Right cardiac atrium (tissue), 5 donors: ENCODE results near the gene AUP1. TPM values are rescaled to one million over a fixed set of nuclear protein-coding genes. Genes with fewer than 3 reads are reported as not detected.
A peak's percentile ranks its signal among the peaks of the same experiment; 100 is the strongest.

Experiments used
- ATAC-seq, 2 donors: fragments of 200-7000 bp; cut with Tn5 transposase; one replicate each; pipeline versions ENCODE4 v1.8.0 to v1.9.1; 2020; ENCODE audit warnings: moderate library complexity in 2 of 2, mild to moderate bottlenecking in 1 of 2
- DNase-seq, 3 donors: peaks; one replicate each; pipeline ENCODE4 v3.0.0-alpha.2; 2020
- H3K27ac ChIP-seq: one replicate; pipeline ENCODE4 v1.5.1; 2013; ENCODE audit warnings: mild to moderate bottlenecking, low read length, control low read depth, moderate library complexity
- H3K27me3 ChIP-seq: one replicate; pipeline ENCODE4 v1.6.1; 2013; ENCODE audit not compliant: control insufficient read depth, insufficient read depth
- H3K4me1 ChIP-seq: one replicate; pipeline ENCODE4 v1.6.1; 2013; ENCODE audit warnings: low read length; ENCODE audit not compliant: control insufficient read depth, insufficient read depth
- H3K4me3 ChIP-seq: one replicate; pipeline ENCODE4 v1.5.1; 2013; ENCODE audit warnings: low read length, control low read depth
- H3K9me3 ChIP-seq: one replicate; pipeline ENCODE4 v1.6.1; 2013; ENCODE audit warnings: low read length; ENCODE audit not compliant: control insufficient read depth
- WGBS: extraction: QIAGEN DNeasy Blood & Tissue Kit; methylation state at CpG from one replicate; pipeline ENCODE4 v1.1.7; 2013; 5-methylcytosine and 5-hydroxymethylcytosine counted together
- intact Hi-C, 4 donors: fragments of 100-400 bp; cut with DNase I; formaldehyde crosslinking; loops; one replicate each; pipeline versions ENCODE4 v1.11.0 to v1.14.0; 2022 to 2023
- polyA plus RNA-seq: library from polyadenylated mRNA; stranded (reverse); fragments of 200-250 nt; gene quantifications from one replicate; pipeline ENCODE4 v1.2.3, GENCODE V29; 2013
- total RNA-seq, 4 donors: library from RNA; stranded (reverse); fragmentation: NEBNext Ultra II Directional; extraction: Animal tissue kit (Norgen Biotek cat#: 25700); gene quantifications; one replicate each; pipeline ENCODE4 v1.2.1, GENCODE V29; 2021
- donor health status: healthy with polysubstance abuse.
- donor health status: DM: no; HTN: yes; CAD: no.
- donor health status: DM: no; HTN: no; CAD: no.
- donor health status: DM: no; HTN: yes; CAD: no; lungs with severe emphysema.
- donor health status: DM: yes; HTN: yes; CAD: no.

Gene AUP1
- total and polyA plus RNA-seq, 5 donors: 52.3 to 75.3 (median 63.6) TPM

DNA sequence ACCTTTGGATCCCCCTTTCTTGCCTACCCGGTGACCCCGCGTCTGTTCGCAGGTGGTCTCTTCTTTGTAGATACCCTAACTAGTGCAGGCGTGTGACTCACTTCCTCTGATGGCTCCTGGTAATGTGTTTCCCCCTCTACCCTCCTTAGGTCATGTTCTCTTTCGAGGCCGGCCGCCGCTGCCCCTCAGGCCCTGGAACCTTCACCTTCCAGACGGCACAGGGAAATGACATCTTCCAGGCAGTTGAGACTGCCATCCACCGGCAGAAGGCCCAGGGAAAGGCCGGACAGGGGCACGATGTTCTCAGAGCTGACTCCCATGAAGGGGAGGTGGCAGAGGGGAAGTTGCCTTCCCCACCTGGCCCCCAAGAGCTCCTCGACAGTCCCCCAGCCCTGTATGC, 26.7 kb upstream of the AUP1 start:
- no peak overlapping the region for H3K27ac ChIP-seq
- intact Hi-C loops: no loop called here
- H3K4me1 ChIP-seq: no peaks in the 10 kb centered on the region
- ATAC-seq (no peak), DNase-seq (no peak)
- H3K27me3 ChIP-seq: no peaks in the 10 kb centered on the region
- no peak overlapping the region for H3K4me3 ChIP-seq
- H3K9me3 ChIP-seq: no peaks in the 10 kb centered on the region
- WGBS: 84% methylated on average over 14 of the region's 14 CpGs

DNA sequence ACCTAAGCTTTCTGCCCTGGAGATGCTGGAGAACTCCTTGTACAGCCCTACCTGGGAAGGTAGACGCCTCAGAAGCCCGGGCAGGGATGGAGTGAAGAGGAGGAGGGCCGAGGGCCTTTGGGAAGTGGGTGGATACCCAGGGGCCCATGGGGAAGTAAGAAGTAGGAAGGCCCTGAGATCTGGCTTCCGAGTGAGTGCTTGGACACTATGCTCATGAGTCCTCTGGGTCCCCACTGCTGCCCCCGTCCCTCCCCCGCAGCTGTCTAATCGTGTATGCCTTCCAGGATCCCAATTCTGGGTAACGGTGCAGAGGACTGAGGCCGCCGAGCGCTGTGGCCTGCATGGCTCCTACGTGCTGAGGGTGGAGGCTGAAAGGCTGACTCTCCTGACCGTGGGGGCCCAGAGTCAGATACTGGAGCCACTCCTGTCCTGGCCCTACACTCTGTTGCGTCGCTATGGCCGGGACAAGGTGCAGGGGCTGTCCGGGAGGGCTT, 26.2 kb upstream of the AUP1 start:
- H3K4me3 ChIP-seq: peak overlapping the region; percentile 74
- no peaks in the 10 kb centered on the region for H3K4me1 ChIP-seq
- H3K9me3 ChIP-seq: no peaks in the 10 kb centered on the region
- peak; percentile 34 to 72 (median 71) for DNase-seq
- intact Hi-C loops: no loop called here
- WGBS: 65% methylated on average over 17 of the region's 17 CpGs
- ATAC-seq: no peak
- H3K27ac ChIP-seq: no peak overlapping the region
- H3K27me3 ChIP-seq: no peaks in the 10 kb centered on the region

DNA sequence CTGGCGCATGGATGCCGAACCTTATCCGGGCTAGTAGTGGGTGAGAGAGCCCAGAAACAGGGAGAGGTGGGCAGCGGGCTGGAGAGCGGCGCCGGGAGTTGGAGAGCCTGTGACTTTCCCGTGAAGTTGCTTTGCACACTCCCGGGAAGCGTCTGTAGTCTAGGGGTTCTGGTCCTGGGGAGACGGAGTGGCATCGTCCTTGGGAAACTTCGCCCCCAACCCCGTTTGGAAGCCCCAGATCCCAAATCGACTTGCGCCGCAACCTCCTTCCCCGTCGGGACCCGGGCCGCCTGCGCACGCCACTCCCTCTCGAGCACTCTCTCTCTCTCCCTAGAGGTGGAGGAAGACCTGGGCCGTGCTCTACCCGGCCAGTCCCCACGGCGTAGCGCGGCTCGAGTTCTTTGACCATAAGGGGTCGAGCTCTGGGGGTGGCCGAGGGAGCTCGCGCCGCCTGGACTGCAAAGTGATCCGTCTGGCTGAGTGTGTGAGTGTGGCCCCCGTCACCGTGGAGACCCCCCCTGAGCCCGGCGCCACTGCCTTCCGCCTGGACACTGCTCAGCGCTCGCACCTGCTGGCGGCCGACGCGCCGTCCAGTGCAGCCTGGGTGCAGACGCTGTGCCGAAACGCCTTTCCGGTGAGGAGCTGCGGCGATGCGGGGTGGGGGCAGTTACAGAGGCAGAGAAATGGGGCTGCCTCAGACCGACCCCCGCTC, 25.5 kb upstream of the AUP1 start:
- ATAC-seq (peak; percentile 39 to 66), DNase-seq (peak; percentile 61 to 81 (median 78))
- Histone ChIP-seq H3K4me1 (no peaks in the 10 kb centered on the region), H3K9me3 (no peaks in the 10 kb centered on the region), H3K27me3 (no peaks in the 10 kb centered on the region), H3K4me3 (peak overlapping the region; percentile 74), H3K27ac (peak overlapping the region; percentile 48)
- WGBS: 4% methylated on average over 58 of the region's 58 CpGs
- intact Hi-C loops: no loop called here

DNA sequence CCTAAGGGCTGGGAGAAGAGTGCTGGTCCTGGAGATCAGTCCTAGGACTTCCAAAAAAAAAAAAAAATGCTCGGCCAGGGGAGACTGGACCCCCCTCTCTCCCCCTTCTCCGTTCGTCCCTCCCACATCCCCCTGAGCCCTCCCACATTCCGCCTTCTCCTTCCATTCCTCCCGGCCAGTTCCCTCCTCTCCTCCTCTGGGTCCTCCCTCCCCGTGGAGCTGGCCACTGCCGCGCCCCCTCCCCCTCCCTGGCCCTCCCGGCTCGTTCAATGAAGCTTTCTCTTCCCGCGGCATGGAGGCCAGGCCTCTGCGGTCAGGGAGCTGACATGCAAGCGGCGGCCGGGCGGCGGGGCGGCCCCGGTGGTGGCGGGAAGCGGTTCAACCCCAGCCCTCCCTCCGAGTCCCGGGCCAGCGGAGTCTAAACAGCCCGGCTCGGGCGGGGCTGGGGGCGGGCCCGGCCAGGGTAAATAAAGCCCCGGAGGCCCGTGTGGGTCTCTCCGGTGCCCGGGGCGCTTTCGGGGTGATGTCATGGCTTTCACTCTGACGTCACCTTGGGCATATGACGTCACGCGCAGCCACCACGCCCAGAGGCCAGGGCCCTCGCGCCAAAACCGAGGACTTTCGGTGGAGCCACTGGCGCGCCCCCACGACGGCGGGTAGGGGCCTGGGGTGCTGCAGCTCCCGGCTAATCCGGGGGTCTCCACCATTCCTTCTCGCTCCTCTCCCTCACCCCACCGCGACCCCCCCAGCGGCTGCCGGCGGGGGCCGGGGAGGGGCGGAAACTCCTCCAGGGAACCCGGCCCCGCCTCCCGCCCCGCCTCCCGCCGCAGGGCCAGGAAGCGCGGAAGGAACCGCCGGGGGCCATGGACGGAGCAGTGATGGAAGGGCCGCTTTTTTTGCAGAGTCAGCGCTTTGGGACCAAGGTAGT, 24.6 kb upstream of the AUP1 start, which contains the start of the genes DOK1 and LOXL3:
Gene DOK1, plus strand, starts transcription at position 829 of the 928 bp plus-strand sequence. Its CDS starts 35 bp downstream, at position 864.
Gene LOXL3, minus strand, starts transcription at position 51 of the 928 bp plus-strand sequence. CDS start 1,308 bp downstream, outside the sequence.
- Histone ChIP-seq H3K27me3 (no peaks in the 10 kb centered on the region), H3K9me3 (no peaks in the 10 kb centered on the region), H3K27ac (peak within 1 kb of the TSS; percentile 78), H3K4me1 (no peaks in the 10 kb centered on the region), H3K4me3 (peak within 1 kb of the TSS; percentile 74)
- intact Hi-C loops: no loop called here
- WGBS: under 1% methylated on average over 73 of the region's 73 CpGs
- ATAC-seq (peak; percentile 90 to 91), DNase-seq (peak; percentile 91 to 96 (median 96))

DNA sequence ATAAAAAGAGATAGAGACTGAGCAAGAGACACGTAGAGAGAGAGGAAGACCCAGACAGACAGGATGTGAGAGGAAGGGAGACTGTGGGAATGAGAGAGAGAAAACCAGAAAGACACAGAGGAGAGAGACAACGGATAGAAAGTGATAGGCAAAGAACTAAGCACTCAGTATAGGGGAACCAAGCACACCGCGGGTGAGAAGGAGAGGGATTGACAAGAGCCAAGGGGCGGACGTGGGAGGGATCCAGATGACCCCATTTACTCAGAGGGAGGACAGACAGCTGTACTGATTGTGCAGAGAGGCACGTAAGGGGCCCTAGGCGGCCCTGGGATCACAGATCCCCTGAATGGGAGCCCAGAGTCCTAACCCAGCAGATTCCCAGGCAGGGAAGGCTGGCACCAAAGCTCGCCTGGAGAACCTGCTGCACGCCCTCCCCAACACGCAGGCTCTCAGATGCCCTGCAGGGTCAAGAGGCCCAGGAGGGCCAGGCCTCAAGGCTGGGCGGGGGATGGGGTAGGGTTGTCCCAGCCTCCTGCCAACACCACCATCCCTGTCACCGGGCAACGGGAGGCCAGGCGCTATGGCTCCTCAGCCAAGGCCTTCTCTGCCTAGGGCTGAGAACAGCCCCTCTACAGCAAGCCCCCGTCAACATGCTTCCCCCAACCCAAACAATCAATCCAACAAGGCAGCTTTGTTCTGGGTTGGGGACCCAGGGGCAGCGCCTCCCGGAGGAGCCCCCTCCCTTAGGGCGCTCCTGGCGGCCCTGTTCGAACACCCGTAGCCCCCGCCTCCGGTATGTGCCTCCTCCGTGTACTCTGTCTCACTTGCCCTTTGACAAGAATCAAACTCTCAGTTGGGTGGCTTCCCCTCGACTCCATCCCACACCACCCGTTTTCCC, 23.7 kb upstream of the AUP1 start:
- intact Hi-C loops: no loop called here
- Histone ChIP-seq H3K4me1 (no peaks in the 10 kb centered on the region), H3K27me3 (no peaks in the 10 kb centered on the region), H3K9me3 (no peaks in the 10 kb centered on the region), H3K27ac (peak overlapping the region; percentile 14), H3K4me3 (peak overlapping the region; percentile 74)
- ATAC-seq: no peak
- DNase-seq: peak; percentile 47 to 76 (median 72)
- 45% methylated on average over 27 of the region's 27 CpGs for WGBS

DNA sequence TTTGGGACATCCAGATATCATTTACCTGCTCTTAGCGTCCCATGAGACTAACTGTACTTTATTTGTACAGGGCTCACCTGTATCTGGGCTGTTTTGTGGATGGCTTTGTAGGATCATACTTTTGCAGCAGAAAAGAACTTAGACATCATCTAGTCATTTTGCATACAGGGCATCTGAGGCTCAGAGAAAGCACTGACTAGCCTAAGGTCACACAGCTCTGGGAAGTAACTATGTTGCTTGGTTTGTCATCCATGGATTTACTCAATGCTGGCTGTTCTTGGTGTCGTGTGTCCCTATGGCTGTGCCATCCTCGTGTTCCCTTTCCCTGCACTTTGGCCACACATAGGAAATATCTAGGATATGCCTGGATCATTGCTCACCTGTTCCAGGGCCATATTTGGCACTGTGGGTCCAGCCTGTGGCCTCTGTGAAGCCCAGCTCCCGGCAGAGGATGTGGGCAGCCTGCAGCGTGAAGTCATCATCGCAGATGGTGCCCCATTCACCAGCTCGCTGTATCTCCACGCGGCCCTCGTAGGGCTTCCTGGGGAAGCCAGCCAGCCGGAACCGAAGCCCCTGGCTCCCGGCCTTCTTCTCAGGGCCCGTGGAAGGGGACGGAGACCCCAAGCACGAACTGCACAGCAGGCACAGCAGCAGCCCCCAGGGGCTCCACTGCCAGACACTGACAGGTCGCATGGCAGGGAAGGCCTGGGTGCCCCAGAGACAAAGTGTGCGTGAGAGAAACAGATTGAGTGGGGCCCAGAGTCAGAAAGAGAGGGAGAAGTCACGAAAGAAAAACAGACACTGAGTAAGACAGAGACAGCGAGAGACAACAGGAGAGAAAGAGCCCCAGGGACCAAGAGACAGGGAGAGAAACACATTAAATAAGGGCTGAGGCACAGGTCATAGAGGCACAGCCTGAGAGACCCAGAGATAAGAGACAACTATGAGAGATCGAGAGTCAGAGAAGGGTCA, 22.7 kb upstream of the AUP1 start:
- ATAC-seq (no peak), DNase-seq (no peak)
- no peak overlapping the region for H3K4me3 ChIP-seq
- no peaks in the 10 kb centered on the region for H3K9me3 ChIP-seq
- 70% methylated on average over 21 of the region's 21 CpGs for WGBS
- intact Hi-C loops: no loop called here
- no peak overlapping the region for H3K27ac ChIP-seq
- H3K4me1 ChIP-seq: no peaks in the 10 kb centered on the region
- no peaks in the 10 kb centered on the region for H3K27me3 ChIP-seq

DNA sequence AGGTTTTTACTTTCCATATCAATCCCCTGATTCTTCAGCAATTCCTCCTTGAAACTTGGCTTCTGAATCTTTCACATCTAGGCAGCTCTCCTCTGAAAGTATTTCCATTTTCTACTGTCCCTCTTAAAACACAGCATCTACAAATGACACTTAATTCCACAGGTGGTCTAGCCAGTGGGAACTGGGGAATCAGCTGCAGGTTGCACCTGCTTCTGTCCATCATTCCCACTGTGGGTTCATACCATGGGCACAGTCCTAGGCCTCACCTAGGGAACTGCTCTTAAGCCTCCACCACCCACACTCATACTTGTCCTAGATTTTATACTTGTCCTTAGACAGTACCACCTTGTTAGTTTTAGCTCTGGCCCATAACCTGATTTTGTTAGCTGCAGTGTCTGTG, 22.0 kb upstream of the AUP1 start:
- intact Hi-C loops: no loop called here
- no peak for DNase-seq
- no peaks in the 10 kb centered on the region for H3K27me3 ChIP-seq
- H3K27ac ChIP-seq: no peak overlapping the region
- ATAC-seq: no peak
- H3K9me3 ChIP-seq: no peaks in the 10 kb centered on the region
- no peak overlapping the region for H3K4me3 ChIP-seq
- no peaks in the 10 kb centered on the region for H3K4me1 ChIP-seq

DNA sequence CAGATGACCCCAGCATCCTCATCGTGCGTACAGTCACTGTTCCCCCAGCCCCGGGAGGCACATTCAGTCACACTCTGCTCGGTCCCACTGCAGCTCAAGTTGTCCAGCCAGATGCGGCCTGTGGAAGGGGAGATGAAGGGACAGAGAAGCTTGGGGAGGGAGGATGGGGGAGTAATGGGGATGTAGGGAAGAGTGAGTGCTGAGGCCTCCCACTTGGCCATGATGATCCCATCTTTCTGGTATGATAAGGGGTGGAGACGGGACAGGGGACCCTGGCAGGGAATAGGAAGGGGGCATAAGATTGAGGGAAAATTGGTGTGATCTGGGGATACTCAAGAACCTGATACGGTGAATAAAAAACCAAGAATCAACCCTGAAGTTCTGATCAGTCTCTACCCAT, 20.7 kb upstream of the AUP1 start:
- ATAC-seq (no peak), DNase-seq (no peak)
- Histone ChIP-seq H3K4me1 (no peaks in the 10 kb centered on the region), H3K27ac (no peak overlapping the region), H3K4me3 (no peak overlapping the region), H3K9me3 (no peaks in the 10 kb centered on the region), H3K27me3 (no peaks in the 10 kb centered on the region)
- WGBS: 91% methylated on average over 7 of the region's 7 CpGs
- intact Hi-C loops: no loop called here

DNA sequence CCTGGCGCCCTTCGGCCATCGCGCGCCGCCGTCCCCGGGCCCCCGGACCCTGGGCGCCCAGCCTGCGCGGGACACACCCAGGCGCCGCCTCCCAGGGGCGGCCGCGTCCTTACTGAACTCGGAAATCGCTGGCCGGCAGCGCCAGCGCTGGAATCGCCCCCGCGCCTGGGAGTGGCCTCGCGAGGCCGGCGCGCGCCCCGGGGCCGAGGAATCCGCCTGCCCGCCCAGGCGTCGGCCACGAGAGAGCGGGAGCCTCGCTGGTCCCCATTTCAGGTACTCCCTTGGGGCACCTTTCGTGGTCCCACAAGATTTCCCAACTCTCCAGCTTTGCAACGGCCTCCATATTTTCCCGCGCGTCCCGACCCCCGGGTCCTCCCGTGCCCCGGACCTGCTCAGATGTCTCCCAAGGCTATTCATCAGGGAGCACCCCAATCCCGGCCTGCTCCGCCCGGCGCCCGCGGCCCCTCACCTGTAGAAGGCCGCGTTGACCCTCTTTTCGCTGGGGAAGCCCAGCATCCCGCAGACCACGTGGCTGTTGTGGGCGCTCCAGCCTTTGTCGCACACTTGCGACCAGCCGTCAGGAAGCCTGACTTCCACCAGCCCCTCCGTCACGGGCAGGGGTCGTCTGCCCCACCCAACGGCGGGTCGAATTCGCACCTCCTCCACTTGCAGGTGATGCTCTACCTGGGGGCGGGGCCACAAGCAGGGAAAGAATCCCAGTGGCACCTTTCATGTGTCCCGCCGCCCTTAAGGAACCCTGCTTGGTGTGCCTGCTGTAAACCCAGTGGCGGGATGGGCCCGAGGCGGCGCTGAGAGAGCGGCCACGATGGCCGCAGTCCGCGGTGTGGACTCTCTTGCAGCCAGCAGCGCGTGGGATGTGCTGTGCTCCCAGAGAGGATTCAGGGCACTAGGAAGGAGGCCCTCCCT, 19.7 kb upstream of the AUP1 start:
- WGBS: 7% methylated on average over 85 of the region's 85 CpGs
- intact Hi-C loops: no loop called here

More for the DNA sequence above, 19.7 kb upstream of the AUP1 start:
- Histone ChIP-seq H3K27me3 (no peaks in the 10 kb centered on the region), H3K9me3 (no peaks in the 10 kb centered on the region), H3K4me3 (peak overlapping the region; percentile 50), H3K27ac (peak overlapping the region; percentile 73), H3K4me1 (no peaks in the 10 kb centered on the region)
- DNase-seq (peak; percentile 85 to 93 (median 93)), ATAC-seq (peak; percentile 88 to 91)
